Spleen (tissue), 7 donors: ENCODE results near the gene CX3CL1.

Experiments
- CTCF ChIP-seq, 11 experiments: fragments of 200-600 bp in 7 of 11; fragments of 450-650 bp in 4 of 11; sonication (generic) in 4 of 11; IDR thresholded peaks in 8 of 11; conservative IDR thresholded peaks in 3 of 11; 1 replicate in 7 of 11; 2 replicates in 4 of 11; pipeline versions ENCODE4 v1.4.0 to v1.8.0; 2016 to 2021; ENCODE audit warnings: antibody characterized with exemption in 11 of 11, inconsistent platforms in 4 of 11, mild to moderate bottlenecking in 1 of 11
- POLR2A ChIP-seq, 3 donors: fragments of 450-650 bp; IDR thresholded peaks; one replicate each; pipeline ENCODE4 v1.5.1; 2017; ENCODE audit warnings: antibody characterized with exemption in 3 of 3, mild to moderate bottlenecking in 1 of 3
- POLR2AphosphoS5 ChIP-seq, 3 donors: sonication (generic); formaldehyde crosslinking; IDR thresholded peaks; one replicate each; pipeline ENCODE4 v1.5.1; 2017; ENCODE audit warnings: antibody characterized with exemption in 3 of 3
- donor health status: DM: no; HTN: no; CAD: no; lungs with moderate emphysema.
- donor health status: DM: no; HTN: no; CAD: no.
- donor health status: DM: no; HTN: no; CAD: no.

GRCh38 chr16:57413301-57413730, 41.0 kb downstream of the CX3CL1 start:
- TF ChIP-seq CTCF (IDR thresholded peaks at IDR 0.05 in 8 of 11, conservative IDR thresholded peaks at IDR 0.05 in 3 of 11) (no peak), POLR2A (IDR thresholded peaks at IDR 0.05) (no peak), POLR2AphosphoS5 (IDR thresholded peaks at IDR 0.05) (no peak)
